Measurements from ENCODE around the gene TTC7B.

The TTC7B gene

GRCh38 chr14:90612801-90613200 lies 203.4 kb downstream of the TTC7B start:
- DNase-seq (ENCODE audit: low read depth, low spot score) = no peak
- POLR2A ChIA-PET = no interaction called here
- TF ChIP-seq CTCF (IDR thresholded peaks at IDR 0.05; ENCODE audit: insufficient read depth, low read length, missing control alignments) = no peak
- H3K4me3 ChIP-seq (ENCODE audit: low read depth, low read length) = no peak overlapping the region
- CTCF ChIA-PET = no interaction called here

GRCh38 chr14:90611936-90612335 lies 204.3 kb downstream of the TTC7B start:
- no peak for TF ChIP-seq CTCF (IDR thresholded peaks at IDR 0.05; ENCODE audit: insufficient read depth, low read length, missing control alignments)
- ChIA-PET CTCF (no interaction called here), POLR2A (no interaction called here)
- DNase-seq (ENCODE audit: low read depth, low spot score) = no peak
- H3K4me3 ChIP-seq (ENCODE audit: low read depth, low read length) = no peak overlapping the region

- no peak overlapping the region for H3K4me3 ChIP-seq (ENCODE audit: low read depth, low read length)
- no peak for TF ChIP-seq CTCF (IDR thresholded peaks at IDR 0.05; ENCODE audit: insufficient read depth, low read length, missing control alignments)
- no peak for DNase-seq (ENCODE audit: low read depth, low spot score)
- ChIA-PET POLR2A (no interaction called here), CTCF (no interaction called here)
These were observed 204.7 kb downstream of the TTC7B start for GRCh38 chr14:90611501-90611900.

- CTCF ChIA-PET = no interaction called here
- TF ChIP-seq CTCF (IDR thresholded peaks at IDR 0.05; ENCODE audit: insufficient read depth, low read length, missing control alignments) = no peak
These were observed 205.7 kb downstream of the TTC7B start for GRCh38 chr14:90610346-90611040.

GRCh38 chr14:90609376-90609775 lies 206.9 kb downstream of the TTC7B start:
- ChIA-PET POLR2A (no interaction called here), CTCF (no interaction called here)
- no peak overlapping the region for H3K4me3 ChIP-seq (ENCODE audit: low read depth, low read length)
- no peak for TF ChIP-seq CTCF (IDR thresholded peaks at IDR 0.05; ENCODE audit: insufficient read depth, low read length, missing control alignments)
- no peak for DNase-seq (ENCODE audit: low read depth, low spot score)

More at GRCh38 chr14:90610346-90611040, 205.7 kb downstream of the TTC7B start:
- POLR2A ChIA-PET = no interaction called here
- no peak overlapping the region for H3K4me3 ChIP-seq (ENCODE audit: low read depth, low read length)
- DNase-seq (ENCODE audit: low read depth, low spot score) = no peak

GRCh38 chr14:90608929-90609341 lies 207.3 kb downstream of the TTC7B start:
- CTCF ChIA-PET = no interaction called here
- no peak overlapping the region for H3K4me3 ChIP-seq (ENCODE audit: low read depth, low read length)
- POLR2A ChIA-PET = no interaction called here
- DNase-seq (ENCODE audit: low read depth, low spot score) = no peak
- TF ChIP-seq CTCF (IDR thresholded peaks at IDR 0.05; ENCODE audit: insufficient read depth, low read length, missing control alignments) = no peak
